A673 (cell line): ENCODE data around the gene CDC42EP3. TPM values are rescaled to one million over a fixed set of nuclear protein-coding genes. Genes with fewer than 3 reads are reported as not detected.

Experiments used
- BruUV-seq: library from RNA; stranded (reverse); fragments of 400-500 nt; replicated peaks from 2 replicates; lab custom pipeline; 2021; lab: Mats Ljungman, UMichigan
- CTCF ChIA-PET: fragments of 300-600 bp; sonication (Branson Sonifier 250); formaldehyde crosslinking; loops from one replicate; lab custom pipeline; 2022; ENCODE audit warnings: antibody characterized with exemption; lab: Charles Lee
- POLR2A ChIA-PET: fragments of 300-600 bp; sonication (Branson Sonifier 250); formaldehyde crosslinking; loops from one replicate; lab custom pipeline; 2022; ENCODE audit warnings: antibody characterized with exemption; ENCODE audit not compliant: low non-redundant PET; lab: Charles Lee
- DNase-seq: peaks from one replicate; pipeline ENCODE4 v3.0.0-alpha.2; 2015; ENCODE audit warnings: low spot score
- H3K27ac ChIP-seq: fragments of 200-600 bp; sonication (generic); 2 replicates; pipeline ENCODE4 v1.5.1; 2016; ENCODE audit warnings: mixed run types, low read depth, mild to moderate bottlenecking, mixed read lengths, antibody characterized with exemption, low read length; ENCODE audit not compliant: poor library complexity, severe bottlenecking
- H3K27me3 ChIP-seq: fragments of 200-600 bp; sonication (generic); replicated peaks from 2 replicates; pipeline ENCODE4 v1.6.1; 2017; ENCODE audit warnings: mixed run types, low read depth, mild to moderate bottlenecking, mixed read lengths, antibody characterized with exemption, low read length; ENCODE audit not compliant: insufficient read depth, poor library complexity
- H3K36me3 ChIP-seq: fragments of 200-600 bp; sonication (generic); 2 replicates; pipeline ENCODE4 v1.6.1; 2016; ENCODE audit warnings: mixed run types, mild to moderate bottlenecking, mixed read lengths, antibody characterized with exemption, low read length; ENCODE audit not compliant: insufficient read depth, poor library complexity, severe bottlenecking
- H3K4me1 ChIP-seq: fragments of 200-600 bp; sonication (generic); 2 replicates; pipeline ENCODE4 v1.6.1; 2017; ENCODE audit warnings: mixed run types, mild to moderate bottlenecking, mixed read lengths, antibody characterized with exemption, low read length; ENCODE audit not compliant: insufficient read depth, poor library complexity, severe bottlenecking
- H3K4me3 ChIP-seq: fragments of 200-600 bp; sonication (generic); 2 replicates; pipeline ENCODE4 v1.5.1; 2016; ENCODE audit warnings: low read depth, mixed run types, mild to moderate bottlenecking, mixed read lengths, low read length; ENCODE audit not compliant: poor library complexity, severe bottlenecking
- H3K9me3 ChIP-seq: fragments of 200-600 bp; sonication (generic); 2 replicates; pipeline ENCODE4 v1.6.1; 2016; ENCODE audit warnings: mixed run types, low read depth, mild to moderate bottlenecking, mixed read lengths, antibody characterized with exemption, low read length; ENCODE audit not compliant: poor library complexity, severe bottlenecking
- EZH2 ChIP-seq: fragments of 200-600 bp; sonication (generic); IDR thresholded peaks from 2 replicates; pipeline ENCODE4 v1.6.1; 2017; ENCODE audit warnings: borderline replicate concordance, low read depth, mild to moderate bottlenecking, mixed read lengths, antibody characterized with exemption, low read length; ENCODE audit not compliant: poor library complexity, severe bottlenecking
- intact Hi-C: fragments of 100-400 bp; cut with micrococcal nuclease; formaldehyde crosslinking; loops from one replicate; pipeline ENCODE4 v1.10.0; 2022; ENCODE audit not compliant: unreplicated experiment
- total RNA-seq: library from RNA; stranded (reverse); gene quantifications from 2 replicates; pipeline ENCODE4 v1.2.3, GENCODE V29; 2021
- TF ChIP-seq, protein P1 (sequence below): fragments of 300-800, 200-600 bp; sonication (generic); conservative IDR thresholded peaks from 2 replicates; pipeline ENCODE4 v1.5.1; 2017; ENCODE audit warnings: low read depth, mild to moderate bottlenecking, antibody characterized with exemption, low read length, moderate library complexity, mixed read lengths

The CDC42EP3 gene
- total RNA-seq, 1 experiment from 2014 or later, result 12.2 TPM

DNA sequence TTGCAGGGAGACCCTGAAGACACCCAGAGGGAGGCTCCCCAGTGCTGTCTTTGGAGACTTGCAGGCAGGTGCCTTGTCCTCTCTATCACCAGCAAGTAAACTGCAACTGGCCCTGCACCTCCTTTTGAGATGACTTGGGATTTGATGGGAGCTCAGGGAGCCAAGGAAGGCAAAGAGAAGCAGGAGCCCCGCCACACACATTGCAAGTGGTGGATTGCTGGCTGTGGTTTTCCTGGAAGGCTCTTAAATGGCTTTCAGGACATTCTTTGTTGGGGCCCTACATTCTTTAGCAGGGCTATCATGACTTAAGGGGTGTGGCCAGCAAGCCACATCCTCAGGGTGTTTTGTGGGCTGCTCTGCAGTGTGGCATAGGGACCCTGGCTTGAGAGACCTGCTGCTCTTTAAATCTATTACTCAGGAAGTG lies 39.9 kb upstream of the CDC42EP3 start:
- ChIA-PET CTCF (no interaction called here), POLR2A (no interaction called here)
- peak; percentile 39 for DNase-seq
- Histone ChIP-seq H3K27me3 (no peaks in the 10 kb centered on the region), H3K36me3 (no peaks in the 10 kb centered on the region), H3K27ac (no peak overlapping the region), H3K4me1 (no peaks in the 10 kb centered on the region), H3K9me3 (peaks cover 9% of the 10 kb centered on the region), H3K4me3 (no peak overlapping the region)
- TF ChIP-seq, protein P1, sequence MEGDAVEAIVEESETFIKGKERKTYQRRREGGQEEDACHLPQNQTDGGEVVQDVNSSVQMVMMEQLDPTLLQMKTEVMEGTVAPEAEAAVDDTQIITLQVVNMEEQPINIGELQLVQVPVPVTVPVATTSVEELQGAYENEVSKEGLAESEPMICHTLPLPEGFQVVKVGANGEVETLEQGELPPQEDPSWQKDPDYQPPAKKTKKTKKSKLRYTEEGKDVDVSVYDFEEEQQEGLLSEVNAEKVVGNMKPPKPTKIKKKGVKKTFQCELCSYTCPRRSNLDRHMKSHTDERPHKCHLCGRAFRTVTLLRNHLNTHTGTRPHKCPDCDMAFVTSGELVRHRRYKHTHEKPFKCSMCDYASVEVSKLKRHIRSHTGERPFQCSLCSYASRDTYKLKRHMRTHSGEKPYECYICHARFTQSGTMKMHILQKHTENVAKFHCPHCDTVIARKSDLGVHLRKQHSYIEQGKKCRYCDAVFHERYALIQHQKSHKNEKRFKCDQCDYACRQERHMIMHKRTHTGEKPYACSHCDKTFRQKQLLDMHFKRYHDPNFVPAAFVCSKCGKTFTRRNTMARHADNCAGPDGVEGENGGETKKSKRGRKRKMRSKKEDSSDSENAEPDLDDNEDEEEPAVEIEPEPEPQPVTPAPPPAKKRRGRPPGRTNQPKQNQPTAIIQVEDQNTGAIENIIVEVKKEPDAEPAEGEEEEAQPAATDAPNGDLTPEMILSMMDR, result no peak
- no peak for TF ChIP-seq EZH2
- no TSS peak for BruUV-seq
- intact Hi-C loops, result no loop called here

DNA sequence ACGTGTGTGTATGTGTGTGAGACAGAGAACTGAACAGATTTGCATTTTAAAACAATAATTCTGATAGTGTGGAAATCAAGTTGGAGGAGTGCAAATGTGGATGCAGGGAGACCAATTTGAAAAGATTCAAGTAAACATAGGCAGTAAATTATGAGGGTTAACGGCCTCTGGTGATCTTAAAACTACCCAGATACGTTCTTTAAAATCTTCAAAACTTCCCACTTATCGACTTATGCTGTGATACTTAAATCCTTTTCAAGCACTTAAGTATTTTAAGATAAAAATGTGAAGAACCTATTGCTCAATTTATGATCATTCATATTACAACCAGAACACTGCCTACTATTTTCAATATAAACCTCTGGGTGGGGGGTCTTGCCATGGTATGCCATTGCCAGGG lies 37.7 kb upstream of the CDC42EP3 start:
- TF ChIP-seq, protein P1, result no peak
- no peak for TF ChIP-seq EZH2
- Histone ChIP-seq H3K4me3 (no peak overlapping the region), H3K36me3 (no peaks in the 10 kb centered on the region), H3K9me3 (peaks cover 2% of the 10 kb centered on the region), H3K27ac (no peak overlapping the region), H3K27me3 (no peaks in the 10 kb centered on the region), H3K4me1 (no peaks in the 10 kb centered on the region)
- intact Hi-C loops, result no loop called here
- DNase-seq, result no peak
- ChIA-PET POLR2A (no interaction called here), CTCF (no interaction called here)
- no TSS peak for BruUV-seq

DNA sequence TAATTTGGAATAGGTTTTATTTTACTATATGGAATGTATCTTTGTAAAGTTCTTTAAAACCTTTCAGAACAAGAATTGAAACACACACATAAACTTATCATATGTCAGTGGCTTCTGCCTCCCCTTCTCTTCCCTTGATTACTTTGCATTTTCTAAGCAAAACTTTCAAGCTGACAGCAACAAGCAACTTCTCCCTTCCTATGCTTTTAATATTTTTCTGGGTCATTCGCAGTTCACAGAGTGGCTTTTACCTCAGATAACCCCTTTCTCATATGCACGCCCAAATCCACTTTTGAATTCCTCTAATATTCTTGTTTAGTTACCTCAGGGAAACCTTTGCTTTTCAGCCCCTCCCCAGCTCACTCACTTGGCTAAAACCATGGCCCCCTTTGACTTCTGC lies 36.7 kb upstream of the CDC42EP3 start:
- intact Hi-C loops, result no loop called here
- H3K9me3 ChIP-seq, result no peaks in the 10 kb centered on the region
- H3K27me3 ChIP-seq, result no peaks in the 10 kb centered on the region
- TF ChIP-seq EZH2, result no peak
- ChIA-PET CTCF (no interaction called here), POLR2A (no interaction called here)
- DNase-seq, result no peak
- H3K27ac ChIP-seq, result no peak overlapping the region
- BruUV-seq, result no TSS peak
- H3K4me1 ChIP-seq, result no peaks in the 10 kb centered on the region
- H3K4me3 ChIP-seq, result no peak overlapping the region
- H3K36me3 ChIP-seq, result no peaks in the 10 kb centered on the region

DNA sequence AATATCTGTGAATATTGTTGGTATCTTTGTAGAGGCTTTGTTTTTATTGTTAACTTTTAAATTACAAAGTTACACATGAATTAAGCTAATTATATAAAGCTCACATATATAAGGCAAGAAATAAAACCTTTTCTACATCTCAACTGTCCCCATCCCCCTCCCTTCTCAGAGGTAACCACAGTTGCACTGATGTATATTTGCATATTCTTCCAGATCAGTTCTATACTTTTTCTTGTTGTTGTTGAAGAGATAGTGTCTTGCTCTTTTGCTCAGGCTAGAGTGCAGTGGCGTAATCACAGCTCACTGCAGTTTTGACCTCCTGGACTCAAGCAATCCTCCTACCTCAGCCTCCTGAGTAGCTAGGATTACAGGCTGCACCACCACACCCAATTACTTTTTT lies 36.0 kb upstream of the CDC42EP3 start:
- DNase-seq, result no peak
- no peaks in the 10 kb centered on the region for H3K36me3 ChIP-seq
- TF ChIP-seq EZH2, result no peak
- TF ChIP-seq, protein P1, result no peak
- POLR2A ChIA-PET, result no interaction called here
- H3K4me1 ChIP-seq, result no peaks in the 10 kb centered on the region
- H3K27ac ChIP-seq, result no peak overlapping the region
- H3K4me3 ChIP-seq, result no peak overlapping the region
- H3K27me3 ChIP-seq, result no peaks in the 10 kb centered on the region
- no TSS peak for BruUV-seq
- no peaks in the 10 kb centered on the region for H3K9me3 ChIP-seq
- CTCF ChIA-PET, result no interaction called here
- intact Hi-C loops, result no loop called here
